ENCODE data around the gene C1orf87. TPM values are rescaled to one million over a fixed set of nuclear protein-coding genes. Genes with fewer than 3 reads are reported as not detected.
"Not testable (repeated sequence)": the region's sequence is repeated elsewhere in the genome, so short reads cannot be mapped to it uniquely, and the experiment has no call there.

C1orf87 gene
- total and polyA plus RNA-seq, 10 donors: not detected

DNA sequence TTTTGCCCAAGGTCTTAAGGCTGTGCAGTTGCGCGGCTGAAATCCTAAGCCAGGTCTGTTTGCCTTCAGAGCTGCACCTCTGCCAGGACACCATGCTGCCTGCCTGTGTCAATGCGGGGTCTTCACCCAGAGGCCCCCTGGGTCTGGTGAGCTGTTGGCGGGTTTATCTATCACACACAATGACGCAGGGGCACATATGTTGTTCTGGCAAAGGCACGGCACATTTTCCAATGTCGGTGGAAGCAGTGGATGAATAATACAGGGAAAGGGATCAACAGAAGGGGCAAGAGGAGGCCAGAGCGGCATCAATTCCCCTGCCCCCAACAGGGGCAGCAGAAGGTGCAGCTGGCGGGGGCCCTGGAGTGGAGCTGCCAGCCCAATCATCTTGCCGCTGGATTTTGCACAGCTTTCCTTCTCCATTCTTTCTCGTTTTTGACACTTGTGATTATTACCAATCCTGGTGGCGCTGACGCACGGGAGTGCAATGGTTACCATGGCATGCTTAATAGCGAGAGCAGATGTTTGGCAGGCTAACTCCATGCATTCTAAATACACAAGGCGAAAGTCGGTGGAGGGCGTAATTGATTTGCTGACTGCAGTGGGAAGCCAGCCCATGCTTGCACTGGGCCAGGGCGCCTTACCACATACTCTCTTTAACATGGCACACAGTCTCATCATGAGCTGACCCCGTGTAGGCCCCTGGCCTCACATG is 101.2 kb downstream of the C1orf87 start:
- Histone ChIP-seq H3K27me3 (replicated peaks in 1 of 7) (peaks cover 0 to 36% (median 4%) of the 10 kb centered on the region in 7 donors), H3K9me3 (no peaks in the 10 kb centered on the region), H3K36me3 (no peaks in the 10 kb centered on the region), H3K27ac (no peak overlapping the region), H3K4me3 (no peak overlapping the region), H3K4me1 (peaks cover 4 to 18% (median 14%) of the 10 kb centered on the region in 6 donors)
- TF ChIP-seq, protein P1, sequence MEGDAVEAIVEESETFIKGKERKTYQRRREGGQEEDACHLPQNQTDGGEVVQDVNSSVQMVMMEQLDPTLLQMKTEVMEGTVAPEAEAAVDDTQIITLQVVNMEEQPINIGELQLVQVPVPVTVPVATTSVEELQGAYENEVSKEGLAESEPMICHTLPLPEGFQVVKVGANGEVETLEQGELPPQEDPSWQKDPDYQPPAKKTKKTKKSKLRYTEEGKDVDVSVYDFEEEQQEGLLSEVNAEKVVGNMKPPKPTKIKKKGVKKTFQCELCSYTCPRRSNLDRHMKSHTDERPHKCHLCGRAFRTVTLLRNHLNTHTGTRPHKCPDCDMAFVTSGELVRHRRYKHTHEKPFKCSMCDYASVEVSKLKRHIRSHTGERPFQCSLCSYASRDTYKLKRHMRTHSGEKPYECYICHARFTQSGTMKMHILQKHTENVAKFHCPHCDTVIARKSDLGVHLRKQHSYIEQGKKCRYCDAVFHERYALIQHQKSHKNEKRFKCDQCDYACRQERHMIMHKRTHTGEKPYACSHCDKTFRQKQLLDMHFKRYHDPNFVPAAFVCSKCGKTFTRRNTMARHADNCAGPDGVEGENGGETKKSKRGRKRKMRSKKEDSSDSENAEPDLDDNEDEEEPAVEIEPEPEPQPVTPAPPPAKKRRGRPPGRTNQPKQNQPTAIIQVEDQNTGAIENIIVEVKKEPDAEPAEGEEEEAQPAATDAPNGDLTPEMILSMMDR (IDR thresholded peaks at IDR 0.05 in 8 of 11, conservative IDR thresholded peaks at IDR 0.05 in 3 of 11): no peak
- TF ChIP-seq POLR2AphosphoS5 (IDR thresholded peaks at IDR 0.05): no peak
- TF ChIP-seq POLR2A (IDR thresholded peaks at IDR 0.05): no peak
- WGBS, 5 donors: 90 to 95% (median 92%) methylated on average over 20 of the region's 20 CpGs
- intact Hi-C loops (cut with DNase I; ENCODE audit: low total_unique reads): loop anchor here (10.0 kb wide), 1 partner anchor 1072 kb away; no protein-coding TSS in a partner anchor
- no peak for DNase-seq

- no peaks in the 10 kb centered on the region for H3K9me3 ChIP-seq
- H3K4me3 ChIP-seq: peak overlapping the region in 1 of 8 donors; percentile 32
These were observed 102.1 kb downstream of the C1orf87 start for GRCh38 chr1:59971464-59971911.

GRCh38 chr1:59969542-59970175 is 103.9 kb downstream of the C1orf87 start:
- 94 to 97% (median 96%) methylated on average over 18 to 42 of the region's 42 CpGs for WGBS, 5 donors
- intact Hi-C loops (cut with DNase I; ENCODE audit: low total_unique reads): loop anchor here (10.0 kb wide), 1 partner anchor 1075 kb away; no protein-coding TSS in a partner anchor
- not testable (repeated sequence) for DNase-seq

More at GRCh38 chr1:59971464-59971911, 102.1 kb downstream of the C1orf87 start:
- Histone ChIP-seq H3K36me3 (no peaks in the 10 kb centered on the region), H3K4me1 (peaks cover 4 to 11% (median 7%) of the 10 kb centered on the region in 6 donors), H3K27ac (no peak overlapping the region), H3K27me3 (replicated peaks in 1 of 7) (peaks cover 0 to 32% (median under 1%) of the 10 kb centered on the region in 7 donors)
- 10 to 15% (median 14%) methylated on average over 19 of the region's 19 CpGs for WGBS, 5 donors
- intact Hi-C loops (cut with DNase I; ENCODE audit: low total_unique reads): loop anchor here (10.0 kb wide), 1 partner anchor 1073 kb away; no protein-coding TSS in a partner anchor
- TF ChIP-seq, protein P1 (IDR thresholded peaks at IDR 0.05 in 8 of 11, conservative IDR thresholded peaks at IDR 0.05 in 3 of 11): peak; percentile 37 to 88 (median 76)
- TF ChIP-seq POLR2AphosphoS5 (IDR thresholded peaks at IDR 0.05) (peak in 1 of 3 donors; percentile 44), POLR2A (IDR thresholded peaks at IDR 0.05) (no peak)
- DNase-seq: peak; percentile 83

GRCh38 chr1:59968746-59969145 is 104.8 kb downstream of the C1orf87 start:
- WGBS, 5 donors: 80 to 89% (median 84%) methylated on average over 17 of the region's 17 CpGs
- H3K9me3 ChIP-seq; H3K27ac ChIP-seq; intact Hi-C loops (cut with DNase I; ENCODE audit: low total_unique reads); H3K4me3 ChIP-seq; DNase-seq; H3K4me1 ChIP-seq; H3K36me3 ChIP-seq: not testable (repeated sequence)
- peaks cover 0 to 15% (median 0%) of the 10 kb centered on the region in 7 donors for H3K27me3 ChIP-seq (replicated peaks in 1 of 7)

More at GRCh38 chr1:59969542-59970175, 103.9 kb downstream of the C1orf87 start:
- H3K4me3 ChIP-seq, H3K36me3 ChIP-seq, H3K27ac ChIP-seq, H3K9me3 ChIP-seq, H3K4me1 ChIP-seq: not testable (repeated sequence)
- peaks cover 0 to 15% (median 0%) of the 10 kb centered on the region in 7 donors for H3K27me3 ChIP-seq (replicated peaks in 1 of 7)

GRCh38 chr1:59967780-59968179 is 105.8 kb downstream of the C1orf87 start:
- 83 to 94% (median 89%) methylated on average over 3 of the region's 3 CpGs for WGBS, 5 donors
- Histone ChIP-seq H3K36me3 (no peaks in the 10 kb centered on the region), H3K4me1 (peaks cover 4 to 9% (median 7%) of the 10 kb centered on the region in 6 donors), H3K27ac (no peak overlapping the region), H3K27me3 (replicated peaks in 1 of 7) (peaks cover 0 to 15% (median 0%) of the 10 kb centered on the region in 7 donors), H3K9me3 (no peaks in the 10 kb centered on the region), H3K4me3 (no peak overlapping the region)
- intact Hi-C loops (cut with DNase I; ENCODE audit: low total_unique reads): no loop called here
- no peak for TF ChIP-seq POLR2AphosphoS5 (IDR thresholded peaks at IDR 0.05)
- TF ChIP-seq, protein P1 (IDR thresholded peaks at IDR 0.05 in 8 of 11, conservative IDR thresholded peaks at IDR 0.05 in 3 of 11): no peak
- no peak for DNase-seq

All from spleen (tissue), 11 donors.